Cardiac muscle cell (in vitro differentiated cells and primary cell): ENCODE measurements around the gene TMEM130. TPM values are rescaled to one million over a fixed set of nuclear protein-coding genes. Genes with fewer than 3 reads are reported as not detected.

ENCODE experiments used
- DNase-seq, 2 donors: peaks; one replicate each; pipeline versions ENCODE4 v3.0.0 to v3.0.0-alpha.2; 2010 to 2017; ENCODE audit warnings: low read depth in 1 of 2, low spot score in 1 of 2
- H3K27ac ChIP-seq: fragments of 200-600 bp; sonication (generic); 2 replicates; pipeline ENCODE4 v1.5.1; 2016
- H3K27me3 ChIP-seq: fragments of 200-600 bp; sonication (generic); 2 replicates; pipeline ENCODE4 v1.6.0; 2016; ENCODE audit warnings: control low read depth
- H3K36me3 ChIP-seq: fragments of 200-600 bp; sonication (generic); 2 replicates; pipeline ENCODE4 v1.5.1; 2016; ENCODE audit warnings: control low read depth
- H3K4me1 ChIP-seq: fragments of 200-600 bp; sonication (generic); 2 replicates; pipeline ENCODE4 v1.8.1; 2017; ENCODE audit warnings: low read depth, mild to moderate bottlenecking, mixed run types
- H3K4me3 ChIP-seq: fragments of 200-600 bp; sonication (generic); 2 replicates; pipeline ENCODE4 v1.5.1; 2016; ENCODE audit warnings: mild to moderate bottlenecking
- H3K9me3 ChIP-seq: fragments of 200-600 bp; sonication (generic); 2 replicates; pipeline ENCODE4 v1.5.1; 2017; ENCODE audit warnings: low read depth, mild to moderate bottlenecking, control low read depth
- CTCF ChIP-seq: IDR thresholded peaks from 2 replicates; pipeline ENCODE4 v1.5.1; 2012; ENCODE audit warnings: low read depth, mild to moderate bottlenecking, low read length
- polyA plus RNA-seq: library from polyadenylated mRNA; unstranded; fragments of >200 nt; fragmentation: Nextera tagmentation; extraction: Ambion mirVana; gene quantifications from 2 replicates; pipeline ENCODE4 v1.2.1, GENCODE V29; 2016
- total RNA-seq: library from RNA; depleted of rRNA; stranded (reverse); fragments of >200 nt; gene quantifications from 2 replicates; pipeline ENCODE4 v1.2.3, GENCODE V29; 2016

The TMEM130 gene
- total and polyA plus RNA-seq, 2 experiments from 2014 or later = 0.51 to 0.54 TPM

- H3K27ac ChIP-seq = no peak overlapping the region
- no peaks in the 10 kb centered on the region for H3K4me1 ChIP-seq
- TF ChIP-seq CTCF = peak; percentile 96
- no peaks in the 10 kb centered on the region for H3K9me3 ChIP-seq
- no peaks in the 10 kb centered on the region for H3K36me3 ChIP-seq
- no peak overlapping the region for H3K4me3 ChIP-seq
- peak; percentile 57 to 87 for DNase-seq
- H3K27me3 ChIP-seq = no peaks in the 10 kb centered on the region
These were observed 28.4 kb downstream of the TMEM130 start for GRCh38 chr7:98841179-98841997.

GRCh38 chr7:98840722-98841121 is 29.1 kb downstream of the TMEM130 start:
- Histone ChIP-seq H3K27me3 (no peaks in the 10 kb centered on the region), H3K36me3 (no peaks in the 10 kb centered on the region), H3K27ac (no peak overlapping the region), H3K4me3 (no peak overlapping the region), H3K4me1 (no peaks in the 10 kb centered on the region), H3K9me3 (no peaks in the 10 kb centered on the region)
- DNase-seq = peak in 1 of 2 donors; percentile 39
- TF ChIP-seq CTCF = no peak

GRCh38 chr7:98840096-98840495 is 29.7 kb downstream of the TMEM130 start:
- no peak overlapping the region for H3K4me3 ChIP-seq
- no peak for DNase-seq
- no peak for TF ChIP-seq CTCF

GRCh38 chr7:98837630-98837972 is 32.2 kb downstream of the TMEM130 start:
- no peak overlapping the region for H3K27ac ChIP-seq
- H3K4me1 ChIP-seq = no peaks in the 10 kb centered on the region
- H3K36me3 ChIP-seq = no peaks in the 10 kb centered on the region
- H3K4me3 ChIP-seq = no peak overlapping the region
- H3K9me3 ChIP-seq = no peaks in the 10 kb centered on the region
- no peaks in the 10 kb centered on the region for H3K27me3 ChIP-seq
- no peak for DNase-seq
- TF ChIP-seq CTCF = no peak

More at GRCh38 chr7:98840096-98840495, 29.7 kb downstream of the TMEM130 start:
- Histone ChIP-seq H3K4me1 (no peaks in the 10 kb centered on the region), H3K36me3 (no peaks in the 10 kb centered on the region), H3K9me3 (no peaks in the 10 kb centered on the region), H3K27ac (no peak overlapping the region), H3K27me3 (no peaks in the 10 kb centered on the region)

- Histone ChIP-seq H3K36me3 (no peaks in the 10 kb centered on the region), H3K4me3 (no peak overlapping the region), H3K27me3 (no peaks in the 10 kb centered on the region), H3K9me3 (no peaks in the 10 kb centered on the region), H3K27ac (no peak overlapping the region), H3K4me1 (no peaks in the 10 kb centered on the region)
- peak; percentile 38 to 64 for DNase-seq
- peak; percentile 67 for TF ChIP-seq CTCF
These were observed 32.8 kb downstream of the TMEM130 start for GRCh38 chr7:98836811-98837629.
